Stimulated activated CD8-positive, alpha-beta memory T cell treated with anti-CD3 and anti-CD28 coated beads, Interleukin-7, amount 100 ng/mL, for 4 hours (primary cell): Measurements from ENCODE around the gene PSMA7.
A peak's percentile ranks its signal among the peaks of the same experiment; 100 is the strongest.

Source experiments
- DNase-seq, 2 donors: peaks; one replicate each; pipeline ENCODE4 v3.0.0-alpha.2; 2020; ENCODE audit warnings: low read depth in 2 of 2

The PSMA7 gene

DNA sequence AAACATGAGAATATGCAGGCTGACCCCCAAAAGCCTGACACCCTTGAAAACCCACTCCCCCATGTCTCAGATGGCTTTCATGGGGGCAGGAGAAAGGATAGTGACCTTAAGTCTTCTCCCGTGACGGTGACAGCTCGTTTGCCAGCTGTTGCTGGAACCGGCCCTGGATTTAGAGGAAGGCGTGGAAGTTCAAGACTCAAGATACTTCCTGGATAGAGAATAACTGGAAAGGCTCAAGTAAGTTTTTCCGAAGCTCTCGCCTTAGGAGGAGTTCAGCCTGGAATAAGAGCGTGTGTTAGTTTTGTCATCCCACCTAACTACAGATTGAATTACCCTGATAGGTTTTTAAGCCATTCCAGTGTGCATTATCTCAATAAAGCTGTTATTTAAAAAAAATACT, 28.1 kb upstream of the PSMA7 start:
- no peak for DNase-seq

- DNase-seq, result no peak
Observed at GRCh38 chr20:62170536-62170935, 27.3 kb upstream of the PSMA7 start.

DNA sequence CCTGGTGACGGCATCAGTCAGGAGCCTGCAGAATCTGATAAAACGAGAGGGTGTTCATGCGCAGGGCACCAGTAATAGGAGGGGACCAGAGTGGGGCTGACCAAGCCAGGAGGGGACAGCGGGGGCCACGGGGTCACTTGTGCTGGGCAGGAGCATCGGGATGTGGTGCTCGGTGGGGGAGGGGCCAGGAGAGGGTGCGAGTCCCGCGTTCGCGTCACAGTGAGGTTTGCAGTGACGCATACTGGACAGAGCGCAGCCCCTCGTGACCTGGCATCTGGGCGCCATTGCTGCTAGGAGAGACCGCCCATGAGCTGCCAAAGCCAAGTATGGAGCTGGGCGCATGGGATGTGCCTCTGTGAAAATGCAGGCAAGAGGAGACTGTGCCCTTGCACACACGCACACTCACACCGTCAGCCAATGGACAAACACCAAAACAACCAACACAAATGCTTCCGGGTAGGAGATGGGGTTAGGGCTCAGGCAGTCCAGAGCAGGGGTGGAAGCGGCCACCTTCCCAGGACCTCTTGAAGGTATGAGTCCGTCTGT, 25.8 kb upstream of the PSMA7 start:
- DNase-seq, result no peak

DNA sequence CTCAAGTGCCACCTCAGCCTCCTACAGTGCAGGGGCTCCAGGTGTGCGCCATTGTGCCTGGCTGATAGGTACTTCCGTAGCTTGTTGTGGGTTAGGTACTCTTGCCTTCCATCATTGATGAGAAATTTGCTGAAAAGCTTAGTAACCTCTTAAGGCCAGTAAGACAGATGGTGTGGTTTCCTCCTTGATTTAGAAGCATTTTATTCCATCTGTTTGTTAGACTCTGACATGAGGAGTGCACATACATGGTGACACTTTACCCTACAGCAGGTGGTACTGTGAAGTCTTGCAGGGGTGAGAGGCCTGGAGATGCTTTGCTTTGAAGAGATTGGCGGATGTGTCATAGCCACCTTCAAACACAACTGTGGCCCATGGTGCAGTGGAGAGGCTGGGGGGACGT, 24.9 kb upstream of the PSMA7 start:
- DNase-seq, result no peak

DNA sequence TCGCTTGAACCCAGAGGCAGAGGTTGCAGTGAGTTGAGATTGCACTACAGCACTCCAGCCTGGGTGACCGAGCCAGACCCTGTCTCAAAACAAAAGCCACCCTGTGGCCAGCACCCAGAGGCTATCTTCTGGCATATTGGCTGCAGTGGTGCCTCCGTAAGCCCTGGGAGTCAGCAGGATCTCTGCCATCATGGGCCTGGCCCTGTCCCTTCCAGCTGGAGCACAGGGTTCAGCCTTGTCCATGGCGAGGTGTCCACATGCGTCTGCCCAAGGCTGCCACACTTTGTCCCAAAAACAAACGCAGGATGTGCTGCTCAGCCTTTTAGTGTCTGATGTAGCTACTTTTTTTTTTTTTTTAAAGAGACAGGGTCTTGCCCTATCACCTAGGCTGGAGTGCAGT, 24.3 kb upstream of the PSMA7 start:
- no peak for DNase-seq

DNA sequence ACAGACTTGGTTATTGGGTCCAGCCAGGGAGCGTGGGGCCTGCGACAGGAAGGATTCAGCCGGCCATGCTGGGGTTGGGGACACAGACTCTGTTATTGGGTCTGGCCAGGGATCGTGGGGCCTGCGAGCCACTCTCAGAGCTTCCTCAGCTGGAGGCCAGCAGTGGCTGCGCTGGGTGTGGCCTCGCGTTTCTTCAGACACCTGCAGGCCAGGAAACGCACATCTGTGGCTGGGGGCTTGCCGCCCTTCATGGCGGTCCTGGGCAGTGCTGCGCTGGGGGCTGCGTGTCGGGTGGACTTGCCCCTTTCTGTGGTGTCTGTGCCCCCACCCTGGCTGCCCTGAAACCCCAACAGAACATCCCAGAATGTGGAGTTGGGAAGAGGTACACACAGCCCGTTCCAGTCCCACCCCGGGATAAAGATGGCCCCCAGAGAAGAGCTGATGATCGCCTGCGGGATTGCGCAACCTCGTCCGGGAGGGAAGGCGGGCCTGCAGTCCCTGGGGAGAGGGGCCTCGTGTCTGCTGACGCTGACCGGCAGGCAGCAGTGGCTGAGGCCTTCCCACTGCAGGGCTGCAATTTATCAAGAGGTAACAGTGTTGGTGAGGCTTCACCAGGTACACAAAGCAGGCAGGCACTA, 22.7 kb upstream of the PSMA7 start:
- DNase-seq, result no peak

DNA sequence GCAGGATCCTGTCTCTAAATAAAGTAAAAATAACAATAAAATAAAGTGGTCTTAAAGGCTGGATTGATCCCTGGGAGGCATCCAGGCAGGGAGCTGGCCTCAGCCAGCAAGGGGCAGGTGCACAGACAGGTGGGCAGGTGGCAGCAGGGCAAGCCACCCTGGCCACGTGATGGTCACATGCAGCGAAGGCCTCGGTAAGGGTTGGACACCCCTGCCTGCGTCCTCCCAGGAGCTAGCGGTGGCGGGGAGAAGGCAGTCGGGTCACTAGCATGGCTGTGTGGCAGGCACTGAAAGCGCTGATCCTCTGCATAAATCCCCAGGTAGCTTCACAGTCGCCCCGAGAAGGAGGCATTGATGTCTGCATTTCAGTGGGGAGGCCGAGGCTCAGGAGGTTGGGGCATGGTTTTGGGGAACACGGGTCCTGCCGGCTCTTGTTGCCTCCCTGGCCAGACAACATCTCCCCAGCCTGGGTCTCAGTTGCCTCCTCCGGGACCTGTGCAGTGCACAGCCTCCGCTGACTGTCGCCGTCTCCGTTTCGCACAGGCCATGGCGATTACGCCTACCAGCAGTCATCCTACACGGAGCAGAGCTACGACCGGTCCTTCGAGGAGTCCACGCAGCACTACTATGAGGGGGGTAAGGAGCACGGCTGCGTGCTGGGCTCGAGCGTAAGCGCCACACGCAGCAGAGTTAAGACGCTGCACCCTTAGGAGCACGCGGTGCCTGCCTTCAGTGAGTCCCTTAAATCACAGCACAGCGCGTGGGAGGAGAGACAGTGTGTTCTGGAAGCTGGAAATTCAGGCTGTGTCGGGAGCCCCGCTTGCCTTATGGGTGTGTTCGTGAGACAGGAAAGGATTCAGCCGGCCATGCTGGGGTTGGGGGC, 21.9 kb upstream of the PSMA7 start:
- DNase-seq, result no peak

- no peak for DNase-seq
Observed at GRCh38 chr20:62163986-62164762, 21.0 kb upstream of the PSMA7 start.

GRCh38 chr20:62163485-62163865, 20.3 kb upstream of the PSMA7 start:
- DNase-seq, result no peak

DNA sequence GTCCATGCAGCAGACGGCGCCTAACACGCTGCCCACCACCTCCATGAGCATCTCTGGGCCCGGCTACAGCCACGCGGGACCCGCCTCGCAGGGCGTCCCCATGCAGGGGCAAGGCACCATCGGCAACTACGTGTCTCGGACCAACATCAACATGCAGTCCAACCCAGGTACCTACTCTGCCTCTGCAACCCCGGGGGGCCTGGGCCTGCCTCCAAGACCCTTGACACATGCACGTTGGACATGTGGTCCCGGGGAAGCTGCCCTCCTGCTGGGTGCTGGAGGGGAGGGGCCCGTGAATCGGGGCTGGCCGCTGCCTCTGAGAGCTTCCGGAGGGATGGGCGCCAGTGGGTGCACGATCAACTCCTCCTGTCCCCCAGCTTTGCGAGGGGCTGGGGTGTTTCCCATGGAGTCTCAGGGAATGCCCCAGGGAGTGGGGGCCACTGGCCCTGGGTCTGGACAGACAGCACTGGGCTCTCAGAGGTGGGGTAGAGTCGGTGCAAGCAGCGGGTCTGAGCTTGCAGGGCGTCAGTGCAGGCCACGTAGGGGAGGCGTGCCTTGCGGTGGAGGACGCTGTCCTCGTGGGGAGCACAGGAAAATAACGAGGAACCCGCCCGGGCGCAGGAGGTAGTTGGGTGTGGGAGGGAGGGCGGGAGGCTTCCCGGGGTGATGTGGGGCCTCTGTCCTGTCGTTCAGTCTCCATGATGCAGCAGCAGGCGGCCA, 19.7 kb upstream of the PSMA7 start:
- DNase-seq, result no peak

DNA sequence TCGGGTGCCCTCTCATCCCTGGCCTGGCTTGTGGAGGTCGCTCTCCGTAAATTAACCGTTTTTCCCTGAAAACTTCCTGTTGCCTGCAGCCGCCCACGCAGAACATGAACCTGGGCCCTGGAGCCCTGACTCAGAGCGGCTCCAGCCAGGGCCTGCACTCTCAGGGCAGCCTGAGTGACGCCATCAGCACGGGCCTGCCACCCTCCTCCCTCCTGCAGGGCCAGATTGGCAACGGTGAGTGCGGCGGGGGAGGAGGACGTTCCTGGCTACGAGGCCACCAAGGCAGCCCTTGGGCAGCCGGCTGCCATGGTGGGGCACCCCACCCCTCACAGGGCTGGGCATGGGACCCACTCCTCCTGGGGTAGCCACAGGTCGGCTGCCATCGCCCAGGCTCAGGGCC, 18.2 kb upstream of the PSMA7 start:
- no peak for DNase-seq

DNA sequence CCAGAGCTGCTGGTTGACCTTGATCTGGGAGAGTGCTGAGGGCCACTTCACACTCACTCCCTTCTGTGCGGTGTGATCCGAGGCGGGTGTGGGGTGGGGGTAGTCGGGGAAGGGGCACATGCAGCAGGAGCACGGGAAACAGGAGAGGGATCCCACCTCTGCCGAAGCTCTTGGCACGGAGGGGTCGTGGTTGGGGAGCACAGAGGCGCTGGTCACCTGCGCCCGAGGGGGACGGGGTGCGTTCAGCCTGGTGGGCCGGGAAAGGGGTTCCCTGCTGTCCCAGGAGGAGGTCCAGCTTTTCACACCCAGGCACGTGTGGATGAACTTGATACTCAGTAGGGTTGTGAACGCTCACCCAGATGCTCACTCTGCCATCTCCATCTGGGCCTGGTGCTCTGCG, 17.7 kb upstream of the PSMA7 start:
- DNase-seq, result no peak

- no peak for DNase-seq
Observed at GRCh38 chr20:62160253-62160652, 17.1 kb upstream of the PSMA7 start.

DNA sequence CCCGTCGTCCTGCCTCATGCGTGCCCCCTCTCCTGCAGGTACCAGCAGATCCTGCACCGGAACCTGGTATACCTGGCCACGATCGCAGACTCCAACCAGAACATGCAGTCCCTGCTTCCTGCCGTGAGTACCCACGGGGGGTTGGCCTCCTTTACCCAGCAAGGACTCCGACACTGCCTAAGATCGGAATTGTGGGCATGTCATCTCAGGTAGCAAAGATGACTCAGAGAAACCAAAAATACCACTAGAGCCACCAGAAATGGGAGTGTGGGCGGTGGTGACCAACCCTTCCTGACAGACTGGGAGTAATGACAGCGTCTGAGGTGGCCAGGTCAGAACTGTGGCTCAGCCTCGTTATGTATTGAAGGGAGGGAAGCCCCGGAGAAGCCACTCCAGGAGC, 16.6 kb upstream of the PSMA7 start:
- peak in 1 of 2 donors; percentile 43 for DNase-seq

DNA sequence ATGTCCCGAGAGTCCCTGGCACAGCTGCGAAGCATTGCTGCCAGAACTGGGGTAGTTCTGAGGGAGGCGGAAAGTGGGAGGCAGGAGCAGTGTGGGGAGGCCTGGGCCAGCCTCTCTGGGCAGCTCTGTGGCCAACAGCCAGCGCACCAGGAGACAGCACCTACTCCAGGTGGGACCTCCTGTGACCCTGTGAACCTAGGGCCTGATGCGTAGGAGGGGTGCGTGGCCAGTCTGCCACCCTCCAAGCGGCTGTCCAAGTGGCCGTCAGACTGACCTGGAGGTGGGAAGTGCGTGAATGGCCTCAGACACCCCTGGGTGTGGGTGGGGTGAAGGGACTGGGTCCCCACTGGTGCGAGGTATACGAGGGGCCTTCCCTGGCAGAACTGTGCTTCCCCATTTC, 15.9 kb upstream of the PSMA7 start:
- DNase-seq, result no peak

DNA sequence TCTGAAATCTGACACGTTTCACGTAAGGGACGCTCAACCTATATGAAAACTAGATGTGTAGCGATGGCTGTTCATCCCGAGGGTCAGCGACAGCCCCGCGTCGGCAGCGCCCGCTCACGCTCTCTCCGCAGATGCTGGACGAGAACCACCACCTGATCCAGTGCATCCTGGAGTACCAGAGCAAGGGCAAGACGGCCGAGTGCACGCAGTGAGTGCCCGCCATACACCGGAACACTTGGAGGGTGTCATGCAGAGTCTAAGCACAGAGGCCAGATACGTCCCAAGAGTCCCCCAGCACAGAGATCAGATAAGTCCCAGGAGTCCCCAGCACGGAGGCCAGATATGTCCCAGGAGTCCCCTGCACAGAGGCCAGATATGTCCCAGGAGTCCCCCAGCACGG, 15.3 kb upstream of the PSMA7 start:
- DNase-seq, result no peak

GRCh38 chr20:62158088-62158400, 14.8 kb upstream of the PSMA7 start:
- DNase-seq, result no peak

DNA sequence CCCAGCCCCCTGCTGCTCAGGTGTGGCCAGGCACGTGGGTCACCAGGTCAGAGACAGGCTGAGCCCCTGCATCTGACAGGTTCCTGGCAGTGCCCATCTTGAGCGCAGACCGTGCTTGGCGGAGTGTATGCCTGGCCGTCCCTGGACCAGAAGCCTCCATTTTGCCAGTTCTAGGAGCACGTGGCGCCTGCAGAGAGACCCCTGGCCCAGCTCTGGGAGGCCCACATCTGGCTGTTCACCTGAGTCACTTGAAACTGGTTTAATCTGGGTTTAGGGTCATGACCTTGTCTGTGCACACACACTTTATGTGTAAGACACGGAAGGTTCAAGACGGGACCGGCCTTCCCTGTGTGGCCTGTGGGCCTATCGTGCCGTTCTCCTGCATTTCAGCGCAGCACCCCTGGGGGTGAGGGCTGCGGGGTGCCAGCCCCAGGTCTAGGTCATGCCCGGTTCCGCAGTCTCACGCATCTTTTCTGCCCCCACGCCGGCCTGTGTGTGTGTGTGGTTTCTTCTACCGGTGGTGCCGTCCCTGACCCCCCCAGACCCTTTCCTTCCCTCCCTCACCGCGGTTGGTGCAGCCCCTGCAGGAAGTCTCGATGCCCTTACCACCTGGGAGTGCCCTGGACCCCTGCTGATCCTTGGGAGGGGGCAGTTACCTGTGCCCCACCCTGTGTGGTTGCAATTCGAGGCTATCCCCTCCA, 14.3 kb upstream of the PSMA7 start:
- no peak for DNase-seq

- DNase-seq, result peak; percentile 55 to 60
Observed at GRCh38 chr20:62156592-62157386, 13.6 kb upstream of the PSMA7 start.

DNA sequence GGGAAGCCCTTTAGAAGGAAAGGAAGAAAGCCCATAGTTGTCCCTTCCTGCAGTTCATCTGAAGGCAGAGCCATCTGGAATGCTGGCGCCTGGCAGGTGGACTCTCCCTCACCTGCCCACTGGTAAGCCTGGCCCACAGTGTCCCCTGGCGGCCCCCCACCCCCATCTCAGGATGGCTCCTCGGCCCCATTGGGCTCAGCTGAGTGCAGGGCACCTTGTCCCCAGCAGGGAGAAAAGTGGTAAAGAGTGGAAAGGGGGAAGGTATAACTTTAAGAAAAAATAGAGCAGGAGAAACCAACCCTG, 13.0 kb upstream of the PSMA7 start:
- DNase-seq, result no peak
